ELR (cell line): ENCODE data around the gene RCAN2.
A peak's percentile ranks its signal among the peaks of the same experiment; 100 is the strongest.

ENCODE experiments used
- DNase-seq: peaks from one replicate; pipeline ENCODE4 v3.0.0-alpha.2; 2015; ENCODE audit warnings: low read depth

Gene RCAN2

GRCh38 chr6:46491628-46492547, 639 bp upstream of the RCAN2 start:
- DNase-seq = no peak

- peak; percentile 18 for DNase-seq
These were observed 636 bp downstream of the RCAN2 start for GRCh38 chr6:46490425-46491200.

- DNase-seq = no peak
These were observed 5.1 kb downstream of the RCAN2 start for GRCh38 chr6:46486181-46486580.

- DNase-seq = no peak
These were observed 7.0 kb downstream of the RCAN2 start for GRCh38 chr6:46484081-46484820.

GRCh38 chr6:46476301-46476700, 14.9 kb downstream of the RCAN2 start:
- DNase-seq = no peak

GRCh38 chr6:46473881-46474280, 17.4 kb downstream of the RCAN2 start:
- no peak for DNase-seq

GRCh38 chr6:46472243-46472642, 19.0 kb downstream of the RCAN2 start:
- DNase-seq = no peak

- DNase-seq = no peak
These were observed 22.2 kb downstream of the RCAN2 start for GRCh38 chr6:46469021-46469420.

GRCh38 chr6:46468403-46469010, 22.7 kb downstream of the RCAN2 start:
- DNase-seq = no peak

- DNase-seq = no peak
These were observed 24.7 kb downstream of the RCAN2 start for GRCh38 chr6:46466570-46466969.

- DNase-seq = peak; percentile 24
These were observed 25.7 kb downstream of the RCAN2 start for GRCh38 chr6:46465294-46466165.

GRCh38 chr6:46456297-46456696, 35.0 kb downstream of the RCAN2 start:
- no peak for DNase-seq

GRCh38 chr6:46454691-46455090, 36.6 kb downstream of the RCAN2 start:
- no peak for DNase-seq

GRCh38 chr6:46453741-46454316, 37.4 kb downstream of the RCAN2 start:
- no peak for DNase-seq

- DNase-seq = peak; percentile 49
These were observed 38.0 kb downstream of the RCAN2 start for GRCh38 chr6:46453216-46453615.

- DNase-seq = no peak
These were observed 38.8 kb downstream of the RCAN2 start for GRCh38 chr6:46452312-46452917.

- DNase-seq = no peak
These were observed 39.9 kb downstream of the RCAN2 start for GRCh38 chr6:46451343-46451742.

GRCh38 chr6:46444772-46445454, 46.3 kb downstream of the RCAN2 start:
- no peak for DNase-seq

GRCh38 chr6:46443623-46444022, 47.6 kb downstream of the RCAN2 start:
- no peak for DNase-seq

- DNase-seq = no peak
These were observed 50.6 kb downstream of the RCAN2 start for GRCh38 chr6:46440641-46441040.
